HEK293T (cell line): Measurements from ENCODE around the gene PLXNA2.

Experiments
- CTCF ChIA-PET: fragments of 350-600 bp; formaldehyde crosslinking; extraction: SDS; loops from one replicate; lab custom pipeline; 2021; ENCODE audit warnings: antibody characterized with exemption, inconsistent platforms; lab: Yijun Ruan, JAX
- POLR2A ChIA-PET: fragments of 350-600 bp; formaldehyde crosslinking; extraction: SDS; loops from one replicate; lab custom pipeline; 2020; ENCODE audit warnings: antibody characterized with exemption, inconsistent platforms; lab: Yijun Ruan, JAX
- DNase-seq: peaks from one replicate; pipeline ENCODE4 v3.0.0; 2012; ENCODE audit warnings: mixed read lengths; ENCODE audit errors: extremely low spot score
- ARNT ChIP-seq: fragments of 450-650 bp; IDR thresholded peaks from 2 replicates; pipeline ENCODE4 v1.6.1; 2017; ENCODE audit warnings: mild to moderate bottlenecking
- BHLHE40 ChIP-seq: fragments of 450-650 bp; IDR thresholded peaks from 2 replicates; pipeline ENCODE4 v1.6.1; 2016; ENCODE audit warnings: mild to moderate bottlenecking, moderate library complexity, borderline replicate concordance
- CTBP1 ChIP-seq: fragments of 450-650 bp; IDR thresholded peaks from 2 replicates; pipeline ENCODE4 v1.6.1; 2016; ENCODE audit warnings: borderline replicate concordance
- ELF4 ChIP-seq: fragments of 450-650 bp; IDR thresholded peaks from 2 replicates; pipeline ENCODE4 v1.6.1; 2017; ENCODE audit warnings: antibody characterized with exemption
- FOXA1 ChIP-seq: fragments of 450-650 bp; IDR thresholded peaks from 2 replicates; pipeline ENCODE4 v1.6.1; 2016; ENCODE audit warnings: mild to moderate bottlenecking
- FOXK2 ChIP-seq: fragments of 450-650 bp; IDR thresholded peaks from 2 replicates; pipeline ENCODE4 v1.6.1; 2016; ENCODE audit warnings: mild to moderate bottlenecking
- FOXM1 ChIP-seq: fragments of 450-650 bp; IDR thresholded peaks from 2 replicates; pipeline ENCODE4 v1.6.1; 2017; ENCODE audit warnings: mild to moderate bottlenecking, borderline replicate concordance
- HDGF ChIP-seq: fragments of 450-650 bp; IDR thresholded peaks from 2 replicates; pipeline ENCODE4 v1.6.1; 2017; ENCODE audit warnings: antibody characterized with exemption, borderline replicate concordance
- L3MBTL2 ChIP-seq: fragments of 450-650 bp; conservative IDR thresholded peaks from 2 replicates; pipeline ENCODE4 v1.6.1; 2016; ENCODE audit warnings: mild to moderate bottlenecking
- LEF1 ChIP-seq: fragments of 450-650 bp; IDR thresholded peaks from 2 replicates; pipeline ENCODE4 v1.6.1; 2017; ENCODE audit warnings: mild to moderate bottlenecking, borderline replicate concordance
- NFRKB ChIP-seq: fragments of 450-650 bp; IDR thresholded peaks from 2 replicates; pipeline ENCODE4 v1.6.1; 2016; ENCODE audit warnings: mild to moderate bottlenecking, moderate library complexity
- PKNOX1 ChIP-seq: fragments of 450-650 bp; IDR thresholded peaks from 2 replicates; pipeline ENCODE4 v1.6.1; 2016
- SP1 ChIP-seq: fragments of 450-650 bp; IDR thresholded peaks from 2 replicates; pipeline ENCODE4 v1.6.1; 2017
- SUZ12 ChIP-seq: fragments of 450-650 bp; IDR thresholded peaks from 2 replicates; pipeline ENCODE4 v1.6.1; 2016; ENCODE audit warnings: mild to moderate bottlenecking
- TARDBP ChIP-seq: fragments of 450-650 bp; IDR thresholded peaks from 2 replicates; pipeline ENCODE4 v1.6.1; 2016
- ZNF384 ChIP-seq: fragments of 450-650 bp; IDR thresholded peaks from 2 replicates; pipeline ENCODE4 v1.6.1; 2016

The PLXNA2 gene

GRCh38 chr1:208084220-208084619, 160.0 kb downstream of the PLXNA2 start:
- CTCF ChIA-PET: no interaction called here
- POLR2A ChIA-PET: no interaction called here
- DNase-seq: no peak
- no peak for TF ChIP-seq TARDBP
- no peak for TF ChIP-seq FOXA1
- TF ChIP-seq FOXK2: no peak
- TF ChIP-seq CTBP1: no peak
- no peak for TF ChIP-seq BHLHE40
- no peak for TF ChIP-seq PKNOX1
- no peak for TF ChIP-seq ELF4
- TF ChIP-seq HDGF: no peak
- no peak for TF ChIP-seq ZNF384
- TF ChIP-seq LEF1: no peak
- no peak for TF ChIP-seq ARNT
- no peak for TF ChIP-seq FOXM1
- no peak for TF ChIP-seq SP1
- no peak for TF ChIP-seq NFRKB
- TF ChIP-seq SUZ12: no peak
- no peak for TF ChIP-seq L3MBTL2

- POLR2A ChIA-PET: no interaction called here
- CTCF ChIA-PET: interaction anchor here (1.0 kb wide), 1 partner anchor 62 kb away, joined by 3 read pairs; no protein-coding TSS in a partner anchor
These were observed 160.5 kb downstream of the PLXNA2 start for GRCh38 chr1:208083715-208084085.

GRCh38 chr1:208083016-208083714, 161.0 kb downstream of the PLXNA2 start:
- TF ChIP-seq L3MBTL2: no peak
- TF ChIP-seq FOXA1: no peak
- TF ChIP-seq CTBP1: no peak
- TF ChIP-seq BHLHE40: no peak
- TF ChIP-seq NFRKB: no peak
- no peak for TF ChIP-seq LEF1
- TF ChIP-seq PKNOX1: no peak
- no peak for TF ChIP-seq ARNT
- TF ChIP-seq SUZ12: no peak
- TF ChIP-seq FOXM1: no peak
- ChIA-PET POLR2A (no interaction called here), CTCF (interaction anchor here (1.0 kb wide), 1 partner anchor 61 kb away, joined by 3 read pairs; no protein-coding TSS in a partner anchor)
- no peak for DNase-seq

More at GRCh38 chr1:208083715-208084085, 160.5 kb downstream of the PLXNA2 start:
- TF ChIP-seq ELF4 (no peak), L3MBTL2 (no peak), FOXK2 (no peak)
- DNase-seq: no peak

GRCh38 chr1:208081972-208082371, 162.2 kb downstream of the PLXNA2 start:
- no peak for TF ChIP-seq NFRKB
- TF ChIP-seq FOXK2: no peak
- TF ChIP-seq LEF1: no peak
- TF ChIP-seq ZNF384: no peak
- TF ChIP-seq ELF4: no peak
- no peak for TF ChIP-seq SP1
- no peak for TF ChIP-seq L3MBTL2
- no peak for TF ChIP-seq BHLHE40
- TF ChIP-seq ARNT: no peak
- no peak for TF ChIP-seq HDGF
- TF ChIP-seq CTBP1: no peak
- TF ChIP-seq FOXA1: no peak
- TF ChIP-seq PKNOX1: no peak
- TF ChIP-seq SUZ12: no peak
- TF ChIP-seq TARDBP: no peak
- TF ChIP-seq FOXM1: no peak
- ChIA-PET POLR2A (no interaction called here), CTCF (no interaction called here)
- no peak for DNase-seq

- ChIA-PET CTCF (interaction anchor here (0.7 kb wide), 1 partner anchor 206 kb away, joined by 3 read pairs; no protein-coding TSS in a partner anchor), POLR2A (interaction anchor here (1.2 kb wide), 1 partner anchor 9 kb away, joined by 3 read pairs; no protein-coding TSS in a partner anchor)
- TF ChIP-seq ZNF384 (no peak), ARNT (no peak), HDGF (no peak), FOXM1 (no peak), BHLHE40 (no peak), SUZ12 (no peak), FOXK2 (no peak), PKNOX1 (no peak), FOXA1 (no peak), LEF1 (no peak), SP1 (no peak)
- DNase-seq: no peak
These were observed 163.5 kb downstream of the PLXNA2 start for GRCh38 chr1:208080396-208081286.
